HG03103 (cell line): ENCODE data around the gene SLC35B2.
"Not testable (repeated sequence)": the region's sequence is repeated elsewhere in the genome, so short reads cannot be mapped to it uniquely, and the experiment has no call there.

ENCODE experiments used
- ATAC-seq: cut with Tn5 transposase; IDR thresholded peaks from one replicate; pipeline ENCODE4 v1.9.1; 2021; ENCODE audit warnings: low read depth; ENCODE audit not compliant: unreplicated experiment

Gene SLC35B2

DNA sequence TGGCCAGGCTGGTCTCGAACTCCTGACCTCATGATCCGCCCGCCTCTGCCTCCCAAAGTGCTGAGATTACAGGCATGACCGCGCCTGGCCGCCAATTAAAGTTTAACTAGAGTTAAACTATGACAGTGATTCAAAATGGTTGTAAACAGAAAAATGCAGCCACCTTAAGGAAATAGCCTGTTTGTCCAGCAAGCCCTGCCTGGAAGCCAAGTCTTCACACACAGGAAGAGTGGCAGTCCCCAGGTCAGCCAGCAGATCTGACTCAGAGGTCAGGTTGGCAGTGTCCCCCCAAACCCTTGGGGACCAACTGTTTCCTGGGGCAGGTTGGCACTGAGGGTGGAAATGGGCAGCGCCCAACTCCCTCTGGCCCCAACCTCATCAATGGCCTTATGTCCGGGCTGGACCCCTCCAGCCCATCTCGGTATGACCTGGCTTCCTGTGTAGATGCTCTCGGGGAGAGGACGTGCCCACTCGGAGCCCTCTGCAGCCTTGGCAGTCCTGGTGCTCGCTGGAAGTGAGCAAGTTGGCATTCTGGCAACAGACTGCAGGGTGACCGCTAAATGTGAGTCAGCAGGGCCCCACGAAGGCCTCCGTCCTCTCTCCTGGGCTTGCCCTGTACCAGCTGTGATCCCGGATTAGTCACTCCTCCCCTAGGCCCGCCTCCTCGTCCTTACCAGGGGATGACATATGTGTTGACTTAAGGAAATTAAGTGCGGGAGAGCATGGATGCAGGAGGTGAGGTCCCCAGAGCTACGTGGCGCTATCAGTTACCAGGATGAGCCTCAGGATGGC is 20.1 kb downstream of the SLC35B2 start:
- peak; percentile 40 for ATAC-seq

DNA sequence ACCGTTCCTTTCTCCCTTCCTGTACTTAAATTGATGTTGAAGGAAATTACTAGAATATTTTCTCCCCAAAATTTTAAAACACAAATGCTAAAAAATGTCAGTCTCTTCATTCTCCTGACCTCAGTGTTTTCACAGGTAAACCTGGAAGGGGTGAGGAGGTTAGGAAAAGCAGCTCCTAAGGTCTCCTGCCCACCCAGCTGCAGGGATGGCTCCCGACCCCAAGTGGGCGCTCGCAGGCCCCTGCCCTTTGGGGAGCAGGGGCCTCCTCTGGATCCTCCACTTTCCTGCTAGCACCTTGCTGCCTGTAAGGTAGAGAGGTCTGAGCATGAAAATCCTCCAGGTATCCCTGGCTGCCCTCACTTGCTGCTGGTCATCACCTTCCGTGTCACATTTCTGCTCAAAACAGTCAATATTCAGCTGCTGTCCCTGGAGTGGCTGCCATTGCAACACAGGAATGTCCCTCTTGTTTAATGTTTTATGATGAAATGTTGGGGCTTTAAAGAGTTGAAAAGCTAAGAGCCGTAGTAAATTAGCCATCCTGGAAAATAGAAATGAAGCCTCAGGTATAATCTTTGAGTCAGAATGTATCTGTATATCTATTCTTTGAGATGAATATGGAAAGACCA is 21.3 kb downstream of the SLC35B2 start:
- ATAC-seq = no peak

DNA sequence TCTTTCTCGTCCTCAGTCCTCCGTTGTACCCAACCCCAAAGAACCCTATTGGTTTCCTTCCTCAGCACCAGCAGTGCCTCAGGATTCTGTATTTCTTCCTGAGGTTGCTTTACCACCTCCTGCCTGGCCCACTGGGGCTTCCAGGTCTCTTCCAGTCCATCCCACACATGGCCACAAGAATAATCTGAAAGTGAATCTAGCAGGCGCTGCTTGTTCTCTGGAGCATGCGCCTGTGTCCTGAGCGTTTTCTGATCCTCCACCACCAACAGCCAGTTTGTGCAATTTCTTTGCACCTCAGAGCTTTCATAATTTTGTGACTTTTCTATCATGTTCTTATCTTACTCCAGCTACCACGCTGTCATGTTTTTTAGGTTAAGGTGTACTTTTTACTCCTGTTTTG is 22.1 kb downstream of the SLC35B2 start:
- ATAC-seq = no peak

DNA sequence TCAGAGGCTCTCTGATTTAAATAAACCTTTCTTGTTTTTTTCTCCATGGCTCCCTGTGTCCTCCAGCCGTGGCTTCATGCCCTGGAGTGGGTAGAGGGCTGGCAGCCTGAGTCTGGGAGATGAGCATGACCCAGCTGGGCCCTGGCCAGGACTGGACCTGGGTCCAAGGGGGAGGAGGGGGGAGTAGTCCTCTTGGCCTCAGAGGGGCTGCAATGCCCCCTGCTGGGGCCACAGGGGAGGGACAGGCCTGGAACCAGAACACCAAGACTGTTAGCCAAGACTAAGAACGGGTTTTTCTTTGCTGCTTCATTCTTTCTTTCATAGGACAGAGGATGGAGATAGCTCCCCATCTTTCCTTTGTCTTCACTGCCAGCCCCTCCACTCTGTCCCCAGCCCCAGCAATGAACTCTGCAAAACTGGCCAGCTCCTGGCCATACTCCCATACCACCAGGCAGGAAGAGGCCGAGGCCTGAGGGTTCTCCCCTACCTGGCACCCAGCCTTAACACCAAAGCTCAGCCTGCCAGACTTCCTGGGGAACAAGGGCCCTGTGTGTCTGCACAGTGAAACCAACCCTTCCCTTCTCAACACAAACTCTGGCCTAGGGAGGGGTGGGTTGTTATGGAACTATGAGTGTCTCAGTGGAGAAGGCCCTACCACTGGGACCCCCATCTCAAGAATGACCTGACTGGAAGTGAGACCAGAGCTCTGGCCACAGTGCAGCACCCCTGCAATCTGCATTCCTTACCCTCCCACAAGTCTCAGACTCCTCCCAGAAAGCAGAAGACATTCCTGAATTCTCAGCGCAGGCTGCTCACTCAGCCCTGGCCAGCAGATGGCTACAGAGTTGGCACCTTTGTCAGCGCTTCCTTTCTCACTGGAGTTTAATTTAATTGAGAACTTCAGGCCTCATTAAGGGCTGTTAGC is 23.0 kb downstream of the SLC35B2 start:
- no peak for ATAC-seq

DNA sequence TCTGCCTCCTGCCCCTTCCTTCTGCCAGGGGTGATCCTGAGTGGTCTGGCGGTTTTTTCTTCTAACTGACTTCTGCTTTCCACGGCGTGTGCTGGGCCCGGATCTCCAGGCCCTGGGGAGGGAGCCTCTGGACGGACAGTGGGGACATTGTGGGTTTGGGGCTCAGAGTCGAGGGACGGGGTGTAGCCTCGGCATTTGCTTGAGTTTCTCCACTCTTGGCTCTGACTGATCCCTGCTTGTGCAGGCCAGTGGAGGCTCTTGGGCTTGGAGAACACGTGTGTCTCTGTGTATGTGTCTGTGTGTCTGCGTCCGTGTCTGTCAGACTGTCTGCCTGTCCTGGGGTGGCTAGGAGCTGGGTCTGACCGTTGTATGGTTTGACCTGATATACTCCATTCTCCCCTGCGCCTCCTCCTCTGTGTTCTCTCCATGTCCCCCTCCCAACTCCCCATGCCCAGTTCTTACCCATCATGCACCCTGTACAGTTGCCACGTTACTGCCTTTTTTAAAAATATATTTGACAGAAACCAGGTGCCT is 23.7 kb downstream of the SLC35B2 start:
- ATAC-seq = no peak

DNA sequence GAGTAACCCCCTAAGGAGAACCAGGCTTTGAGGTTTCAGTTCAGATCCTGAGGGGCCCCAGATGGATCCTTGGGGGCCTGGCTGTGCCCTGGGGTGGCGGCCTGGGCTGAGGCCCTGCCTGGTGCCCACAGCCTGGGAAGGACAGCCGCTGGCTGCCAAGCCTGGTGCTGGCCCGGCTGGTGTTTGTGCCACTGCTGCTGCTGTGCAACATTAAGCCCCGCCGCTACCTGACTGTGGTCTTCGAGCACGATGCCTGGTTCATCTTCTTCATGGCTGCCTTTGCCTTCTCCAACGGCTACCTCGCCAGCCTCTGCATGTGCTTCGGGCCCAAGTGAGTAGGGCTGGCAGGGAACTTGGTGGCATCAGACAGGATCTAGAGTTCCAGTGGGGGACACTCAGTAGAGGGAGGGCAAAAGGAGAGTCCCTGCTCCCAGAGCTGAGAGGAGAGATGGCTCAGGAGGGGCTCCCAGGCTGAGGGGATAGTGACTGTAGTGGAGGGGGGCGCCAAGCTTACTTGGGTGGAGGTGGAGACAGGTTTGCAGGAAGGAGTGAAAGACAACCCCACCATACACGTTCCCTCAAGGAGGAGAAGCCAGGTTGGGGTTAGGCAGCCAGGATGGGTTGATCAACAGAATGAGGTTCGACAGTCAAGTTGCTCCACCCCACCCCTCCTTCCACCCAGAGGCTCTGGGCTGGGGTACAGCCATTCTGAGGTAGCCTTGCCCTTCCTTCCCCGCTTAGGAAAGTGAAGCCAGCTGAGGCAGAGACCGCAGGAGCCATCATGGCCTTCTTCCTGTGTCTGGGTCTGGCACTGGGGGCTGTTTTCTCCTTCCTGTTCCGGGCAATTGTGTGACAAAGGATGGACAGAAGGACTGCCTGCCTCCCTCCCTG is 24.4 kb downstream of the SLC35B2 start:
- no peak for ATAC-seq

DNA sequence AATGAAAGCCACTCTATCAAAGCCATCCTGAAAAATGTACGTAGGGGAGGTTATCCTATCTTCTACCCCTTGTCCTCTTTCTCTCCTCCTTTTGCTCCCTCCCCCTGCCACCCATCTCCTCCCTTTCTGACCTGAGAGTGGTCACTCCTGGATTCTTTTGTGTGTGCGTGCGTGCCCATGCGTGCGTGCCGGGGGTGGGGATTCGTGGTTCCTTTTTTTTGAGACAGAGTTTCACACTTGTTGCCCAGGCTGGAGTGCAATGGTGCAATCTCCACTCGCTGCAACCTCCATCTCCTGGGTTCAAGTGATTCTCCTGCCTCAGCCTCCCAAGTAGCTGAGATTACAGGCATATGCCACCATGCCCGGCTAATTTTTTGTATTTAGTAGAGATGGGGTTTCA is 25.9 kb downstream of the SLC35B2 start:
- ATAC-seq = not testable (repeated sequence)

DNA sequence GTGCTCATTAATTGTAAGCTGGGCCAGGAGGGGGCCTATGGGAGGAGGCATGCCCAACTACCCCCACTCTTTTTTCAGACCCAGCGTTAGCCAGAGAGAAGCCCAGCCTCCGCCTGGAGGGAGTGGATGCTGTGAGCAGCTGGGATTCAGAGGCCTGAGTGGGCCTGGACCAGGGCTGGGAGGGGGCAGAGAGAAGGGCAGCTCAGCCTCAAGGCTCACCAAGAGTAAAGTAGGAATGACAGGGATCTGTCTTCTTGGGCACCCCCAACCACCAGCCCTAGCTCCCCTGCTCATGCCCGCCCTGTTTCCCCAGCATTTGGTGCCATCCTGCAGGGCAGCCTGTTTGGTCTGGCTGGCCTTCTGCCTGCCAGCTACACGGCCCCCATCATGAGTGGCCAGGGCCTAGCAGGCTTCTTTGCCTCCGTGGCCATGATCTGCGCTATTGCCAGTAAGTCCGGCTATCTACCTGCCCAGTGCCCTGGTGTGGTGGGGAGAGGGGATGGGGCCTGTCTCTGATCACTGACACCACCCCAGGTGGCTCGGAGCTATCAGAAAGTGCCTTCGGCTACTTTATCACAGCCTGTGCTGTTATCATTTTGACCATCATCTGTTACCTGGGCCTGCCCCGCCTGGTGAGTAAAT is 27.2 kb downstream of the SLC35B2 start:
- ATAC-seq = no peak

DNA sequence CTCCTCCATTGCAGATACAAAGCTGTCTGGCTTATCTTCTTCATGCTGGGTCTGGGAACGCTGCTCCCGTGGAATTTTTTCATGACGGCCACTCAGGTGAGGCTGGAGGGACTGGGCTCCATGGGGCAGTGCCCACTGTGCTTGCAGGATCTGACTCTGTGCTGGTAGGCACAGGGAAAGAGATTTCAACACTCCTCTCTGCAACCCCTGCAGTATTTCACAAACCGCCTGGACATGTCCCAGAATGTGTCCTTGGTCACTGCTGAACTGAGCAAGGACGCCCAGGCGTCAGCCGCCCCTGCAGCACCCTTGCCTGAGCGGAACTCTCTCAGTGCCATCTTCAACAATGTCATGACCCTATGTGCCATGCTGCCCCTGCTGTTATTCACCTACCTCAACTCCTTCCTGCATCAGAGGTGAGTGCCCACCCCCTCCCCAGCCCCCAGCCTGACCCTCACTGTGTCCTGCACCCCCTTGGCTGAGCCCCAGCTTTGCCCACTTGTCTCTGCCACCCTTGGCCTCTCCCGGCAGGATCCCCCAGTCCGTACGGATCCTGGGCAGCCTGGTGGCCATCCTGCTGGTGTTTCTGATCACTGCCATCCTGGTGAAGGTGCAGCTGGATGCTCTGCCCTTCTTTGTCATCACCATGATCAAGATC is 27.8 kb downstream of the SLC35B2 start:
- ATAC-seq = no peak

DNA sequence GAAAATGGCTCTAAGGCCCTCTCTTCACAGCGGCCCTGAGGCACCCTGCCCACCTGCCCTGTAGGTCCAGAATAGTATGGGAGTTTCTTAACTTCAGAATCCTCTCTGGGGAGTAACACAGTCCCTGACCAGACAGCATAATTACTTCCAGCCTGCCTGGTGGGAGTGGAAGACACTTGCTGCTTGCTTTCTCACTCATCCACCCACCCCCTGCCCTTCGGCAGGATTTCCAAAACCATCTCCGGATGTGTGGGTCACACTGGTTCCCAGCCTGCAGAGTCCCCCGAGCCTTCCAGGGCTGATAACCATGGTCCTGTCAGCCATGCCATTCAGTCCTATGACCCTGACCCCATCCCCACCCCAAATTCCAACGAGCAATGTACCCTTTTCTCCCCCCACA is 28.5 kb downstream of the SLC35B2 start:
- no peak for ATAC-seq

DNA sequence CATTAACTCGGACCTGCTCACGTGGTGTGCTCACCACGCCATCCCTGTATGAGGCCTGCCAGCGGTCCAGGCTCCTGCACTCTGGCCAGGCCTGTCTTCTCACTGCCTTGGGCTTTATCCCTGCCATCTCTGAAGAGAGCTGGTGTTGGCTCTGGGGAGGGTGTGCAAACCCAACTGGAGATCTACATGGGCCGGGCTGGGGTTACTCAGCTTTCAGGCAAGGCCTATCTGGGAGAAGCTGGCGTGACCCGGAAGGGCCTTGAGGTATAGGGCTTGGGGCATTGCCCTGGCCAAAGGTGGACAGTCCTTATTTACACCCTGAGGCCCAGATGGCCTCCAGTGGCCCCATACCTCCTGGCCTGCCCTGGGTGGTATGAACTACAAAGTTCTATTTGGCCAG is 28.9 kb downstream of the SLC35B2 start:
- ATAC-seq = no peak

DNA sequence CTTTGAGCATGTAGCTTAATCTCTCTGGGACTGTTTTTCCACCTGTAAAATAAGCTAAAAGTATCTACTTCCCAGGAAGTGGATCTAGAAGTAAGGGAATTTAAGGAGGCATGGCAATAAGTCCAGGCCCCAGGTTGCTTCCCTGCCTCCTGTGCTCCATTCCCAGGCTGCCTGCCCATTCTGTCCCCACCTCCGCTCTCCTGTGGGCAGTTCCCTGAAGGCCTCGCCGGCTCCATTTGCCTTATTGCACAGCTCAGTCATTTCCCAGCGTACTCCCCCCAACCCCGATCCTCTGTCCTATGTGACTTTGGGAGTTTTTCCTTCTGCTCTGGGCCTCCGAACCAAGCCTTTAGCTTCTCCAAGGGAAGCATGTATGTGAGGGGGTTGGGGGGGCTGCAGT is 29.3 kb downstream of the SLC35B2 start:
- no peak for ATAC-seq

DNA sequence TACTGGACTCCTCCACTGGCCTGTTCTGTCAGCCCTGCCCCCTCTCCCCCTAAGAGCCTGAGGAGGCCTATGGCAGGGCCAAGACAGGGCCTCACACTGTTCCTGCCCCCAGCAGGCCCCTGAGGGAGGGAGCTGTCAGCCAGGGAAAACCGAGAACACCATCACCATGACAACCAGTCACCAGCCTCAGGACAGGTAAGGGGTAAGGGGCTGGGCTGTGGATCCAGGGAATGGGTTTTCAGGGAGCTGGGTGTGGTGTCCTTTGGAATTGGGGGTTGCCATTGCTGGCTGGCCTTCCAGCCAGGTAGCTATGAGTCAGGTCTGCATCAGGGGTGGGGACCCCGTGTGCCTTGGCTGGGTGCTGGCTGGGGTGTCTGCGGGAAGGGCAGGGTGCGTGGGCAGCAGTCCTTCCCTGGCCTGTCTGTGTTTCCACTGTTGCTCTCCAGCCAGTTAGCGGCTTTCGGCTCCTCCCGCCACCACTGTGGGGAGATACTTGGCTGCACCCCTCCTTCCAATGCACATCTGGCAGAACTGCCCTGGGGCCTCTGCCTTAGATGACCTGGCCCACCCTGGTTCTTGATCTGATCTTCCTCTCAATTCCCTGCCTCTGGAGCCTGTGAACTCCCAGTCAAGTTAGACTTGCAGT is 30.1 kb downstream of the SLC35B2 start:
- no peak for ATAC-seq

DNA sequence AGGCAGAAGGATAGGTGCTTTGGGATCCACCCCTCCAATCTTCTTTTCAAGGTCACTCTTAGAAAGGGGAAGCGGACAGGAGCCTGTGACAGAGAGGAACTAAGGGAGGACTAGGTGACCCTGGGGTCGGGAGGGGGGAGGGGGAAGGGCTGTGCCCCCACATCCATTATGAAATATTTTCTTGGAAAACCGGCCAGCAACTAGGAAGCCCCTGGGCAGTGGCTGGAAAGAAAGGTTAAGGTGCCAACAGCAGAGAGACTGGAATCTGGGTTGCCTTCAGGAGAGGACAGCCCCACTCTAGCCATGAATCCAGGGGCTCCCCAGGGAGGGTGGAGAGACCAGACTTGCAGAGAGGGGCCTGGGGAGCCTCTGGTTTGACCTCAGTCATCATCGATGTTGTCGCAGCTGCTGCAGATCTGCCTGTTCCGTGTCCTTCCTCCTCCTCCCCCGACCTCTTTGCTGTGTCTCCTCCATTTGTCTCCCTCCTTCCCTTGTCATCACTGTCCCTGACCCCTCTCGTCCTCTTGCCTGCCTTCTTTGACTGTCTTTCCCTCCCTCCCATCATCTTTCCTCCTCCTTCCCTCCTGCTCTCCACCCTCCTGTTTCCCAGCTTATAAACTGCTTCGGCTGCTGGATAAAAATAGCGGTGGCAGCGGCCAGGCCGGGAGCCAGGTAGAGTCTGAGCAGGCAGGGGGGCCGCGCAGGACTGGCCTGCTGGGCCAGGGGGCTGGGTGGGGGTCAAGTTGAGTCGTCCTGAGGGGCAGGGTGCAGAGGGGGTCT is 30.8 kb downstream of the SLC35B2 start:
- ATAC-seq = no peak

DNA sequence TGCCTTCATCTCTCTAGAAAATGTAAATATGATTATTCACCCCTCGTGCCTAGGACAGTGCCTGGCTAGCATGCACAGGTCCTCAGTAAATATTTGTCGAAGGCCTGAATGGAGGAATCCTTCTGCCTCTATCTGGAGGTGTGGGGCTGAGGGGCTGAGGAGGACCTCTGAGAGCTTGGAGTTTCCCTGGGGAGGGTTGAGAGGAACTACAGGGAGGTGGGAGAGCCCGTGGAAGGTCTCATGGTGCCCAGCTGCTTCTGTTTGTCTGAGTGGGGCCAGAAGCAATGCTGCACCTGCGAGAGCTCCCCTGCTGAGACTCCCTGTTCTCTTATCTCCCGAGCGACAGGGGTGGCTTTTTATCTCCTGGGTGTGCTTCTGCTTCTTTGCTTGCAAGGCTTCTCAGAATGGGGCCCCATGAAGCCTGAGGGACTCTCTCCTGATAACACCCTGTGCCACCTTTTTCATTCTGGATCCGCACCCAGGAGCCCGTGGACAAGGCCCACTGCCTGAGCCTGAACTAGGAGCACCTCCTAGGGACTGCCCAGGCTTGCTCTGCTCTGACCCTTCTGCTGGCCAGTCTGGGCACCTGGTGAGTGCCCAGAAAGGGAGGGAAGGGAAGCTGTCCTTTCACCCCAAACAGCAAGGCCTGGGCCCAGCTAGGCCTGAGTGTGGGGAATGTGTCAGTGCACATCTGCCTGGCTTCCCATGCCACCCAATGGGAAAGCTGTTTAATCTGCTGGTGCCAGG is 31.6 kb downstream of the SLC35B2 start:
- no peak for ATAC-seq

DNA sequence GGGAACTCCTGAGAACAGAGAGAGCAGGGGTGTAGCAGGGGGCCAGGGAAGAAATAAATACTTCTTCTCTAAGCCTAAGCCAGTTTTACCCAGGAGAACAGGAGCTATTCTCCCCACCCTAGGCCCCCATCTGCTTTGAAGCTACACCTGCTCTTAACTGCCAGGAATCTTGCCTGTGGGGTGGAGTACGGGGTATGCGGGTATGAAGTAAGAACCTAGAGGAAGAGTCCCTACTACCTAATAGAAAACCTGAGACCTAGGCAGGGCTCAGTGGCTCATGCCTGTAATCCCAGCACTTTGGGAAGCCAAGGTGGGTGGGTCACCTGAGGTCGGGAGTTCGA is 32.4 kb downstream of the SLC35B2 start:
- ATAC-seq = no peak
